ENCODE measurements around the gene PNPLA1. TPM values are rescaled to one million over a fixed set of nuclear protein-coding genes. Genes with fewer than 3 reads are reported as not detected.

PNPLA1 gene
- total RNA-seq, 1 experiment from 2014 or later, result not detected

DNA sequence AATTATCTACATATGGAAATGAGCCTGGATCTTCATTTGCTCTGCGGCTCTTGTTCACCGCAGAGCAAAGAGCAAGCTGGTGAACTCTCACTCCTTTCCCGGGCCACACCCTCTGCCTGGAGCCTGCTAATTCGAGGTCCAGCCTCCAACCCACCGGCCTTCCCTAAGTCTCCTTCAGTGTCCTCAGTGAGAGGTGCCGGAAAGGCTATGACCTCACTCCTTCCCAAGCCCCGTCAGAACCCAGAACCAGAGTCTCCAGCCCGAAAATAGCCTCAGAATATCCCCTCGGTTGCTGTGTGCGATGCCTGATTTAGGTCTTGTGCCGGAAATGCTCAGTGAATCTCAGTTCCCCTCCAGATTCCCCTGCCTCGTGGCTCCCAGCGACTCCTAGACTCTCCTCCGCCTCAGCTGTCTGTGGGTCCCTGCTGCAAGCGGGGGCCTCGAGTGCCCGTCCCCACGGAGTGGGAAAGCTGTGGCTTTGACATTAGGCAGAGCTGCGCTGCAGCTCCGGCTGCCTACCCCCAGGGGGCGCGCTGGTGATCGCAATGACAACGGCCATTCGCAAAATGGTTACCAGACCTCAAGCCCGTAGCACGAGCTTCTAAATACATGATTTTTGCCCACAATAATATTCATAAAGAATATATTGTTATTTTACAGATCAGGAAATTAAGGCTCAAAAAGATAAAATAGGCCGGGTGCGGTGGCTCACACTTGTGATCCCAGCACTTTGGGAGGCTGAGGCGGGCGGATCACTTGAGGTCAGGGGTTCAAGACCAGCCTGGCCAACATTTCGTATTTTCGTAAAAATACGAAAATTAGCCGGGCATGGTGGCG is 71.0 kb downstream of the PNPLA1 start (continued):
- TF ChIP-seq, protein P1, sequence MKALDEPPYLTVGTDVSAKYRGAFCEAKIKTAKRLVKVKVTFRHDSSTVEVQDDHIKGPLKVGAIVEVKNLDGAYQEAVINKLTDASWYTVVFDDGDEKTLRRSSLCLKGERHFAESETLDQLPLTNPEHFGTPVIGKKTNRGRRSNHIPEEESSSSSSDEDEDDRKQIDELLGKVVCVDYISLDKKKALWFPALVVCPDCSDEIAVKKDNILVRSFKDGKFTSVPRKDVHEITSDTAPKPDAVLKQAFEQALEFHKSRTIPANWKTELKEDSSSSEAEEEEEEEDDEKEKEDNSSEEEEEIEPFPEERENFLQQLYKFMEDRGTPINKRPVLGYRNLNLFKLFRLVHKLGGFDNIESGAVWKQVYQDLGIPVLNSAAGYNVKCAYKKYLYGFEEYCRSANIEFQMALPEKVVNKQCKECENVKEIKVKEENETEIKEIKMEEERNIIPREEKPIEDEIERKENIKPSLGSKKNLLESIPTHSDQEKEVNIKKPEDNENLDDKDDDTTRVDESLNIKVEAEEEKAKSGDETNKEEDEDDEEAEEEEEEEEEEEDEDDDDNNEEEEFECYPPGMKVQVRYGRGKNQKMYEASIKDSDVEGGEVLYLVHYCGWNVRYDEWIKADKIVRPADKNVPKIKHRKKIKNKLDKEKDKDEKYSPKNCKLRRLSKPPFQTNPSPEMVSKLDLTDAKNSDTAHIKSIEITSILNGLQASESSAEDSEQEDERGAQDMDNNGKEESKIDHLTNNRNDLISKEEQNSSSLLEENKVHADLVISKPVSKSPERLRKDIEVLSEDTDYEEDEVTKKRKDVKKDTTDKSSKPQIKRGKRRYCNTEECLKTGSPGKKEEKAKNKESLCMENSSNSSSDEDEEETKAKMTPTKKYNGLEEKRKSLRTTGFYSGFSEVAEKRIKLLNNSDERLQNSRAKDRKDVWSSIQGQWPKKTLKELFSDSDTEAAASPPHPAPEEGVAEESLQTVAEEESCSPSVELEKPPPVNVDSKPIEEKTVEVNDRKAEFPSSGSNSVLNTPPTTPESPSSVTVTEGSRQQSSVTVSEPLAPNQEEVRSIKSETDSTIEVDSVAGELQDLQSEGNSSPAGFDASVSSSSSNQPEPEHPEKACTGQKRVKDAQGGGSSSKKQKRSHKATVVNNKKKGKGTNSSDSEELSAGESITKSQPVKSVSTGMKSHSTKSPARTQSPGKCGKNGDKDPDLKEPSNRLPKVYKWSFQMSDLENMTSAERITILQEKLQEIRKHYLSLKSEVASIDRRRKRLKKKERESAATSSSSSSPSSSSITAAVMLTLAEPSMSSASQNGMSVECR (CRISPR knock-in tag; IDR thresholded peaks at IDR 0.05; ENCODE audit: borderline replicate concordance), result no peak
- TF ChIP-seq ZNF138 (CRISPR knock-in tag; conservative IDR thresholded peaks at IDR 0.05), result no peak
- no peak for TF ChIP-seq NFE2L1 (CRISPR knock-in tag; IDR thresholded peaks at IDR 0.05)
- no peak for TF ChIP-seq NR1H2 (CRISPR knock-in tag; IDR thresholded peaks at IDR 0.05)
- TF ChIP-seq, protein P2, sequence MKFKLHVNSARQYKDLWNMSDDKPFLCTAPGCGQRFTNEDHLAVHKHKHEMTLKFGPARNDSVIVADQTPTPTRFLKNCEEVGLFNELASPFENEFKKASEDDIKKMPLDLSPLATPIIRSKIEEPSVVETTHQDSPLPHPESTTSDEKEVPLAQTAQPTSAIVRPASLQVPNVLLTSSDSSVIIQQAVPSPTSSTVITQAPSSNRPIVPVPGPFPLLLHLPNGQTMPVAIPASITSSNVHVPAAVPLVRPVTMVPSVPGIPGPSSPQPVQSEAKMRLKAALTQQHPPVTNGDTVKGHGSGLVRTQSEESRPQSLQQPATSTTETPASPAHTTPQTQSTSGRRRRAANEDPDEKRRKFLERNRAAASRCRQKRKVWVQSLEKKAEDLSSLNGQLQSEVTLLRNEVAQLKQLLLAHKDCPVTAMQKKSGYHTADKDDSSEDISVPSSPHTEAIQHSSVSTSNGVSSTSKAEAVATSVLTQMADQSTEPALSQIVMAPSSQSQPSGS (CRISPR knock-in tag; IDR thresholded peaks at IDR 0.05; ENCODE audit: borderline replicate concordance, low read depth), result no peak
- TF ChIP-seq, protein P3, sequence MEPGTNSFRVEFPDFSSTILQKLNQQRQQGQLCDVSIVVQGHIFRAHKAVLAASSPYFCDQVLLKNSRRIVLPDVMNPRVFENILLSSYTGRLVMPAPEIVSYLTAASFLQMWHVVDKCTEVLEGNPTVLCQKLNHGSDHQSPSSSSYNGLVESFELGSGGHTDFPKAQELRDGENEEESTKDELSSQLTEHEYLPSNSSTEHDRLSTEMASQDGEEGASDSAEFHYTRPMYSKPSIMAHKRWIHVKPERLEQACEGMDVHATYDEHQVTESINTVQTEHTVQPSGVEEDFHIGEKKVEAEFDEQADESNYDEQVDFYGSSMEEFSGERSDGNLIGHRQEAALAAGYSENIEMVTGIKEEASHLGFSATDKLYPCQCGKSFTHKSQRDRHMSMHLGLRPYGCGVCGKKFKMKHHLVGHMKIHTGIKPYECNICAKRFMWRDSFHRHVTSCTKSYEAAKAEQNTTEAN (CRISPR knock-in tag; IDR thresholded peaks at IDR 0.05), result no peak
- TF ChIP-seq CREM (CRISPR knock-in tag; IDR thresholded peaks at IDR 0.05), result no peak
- TF ChIP-seq, protein P4, sequence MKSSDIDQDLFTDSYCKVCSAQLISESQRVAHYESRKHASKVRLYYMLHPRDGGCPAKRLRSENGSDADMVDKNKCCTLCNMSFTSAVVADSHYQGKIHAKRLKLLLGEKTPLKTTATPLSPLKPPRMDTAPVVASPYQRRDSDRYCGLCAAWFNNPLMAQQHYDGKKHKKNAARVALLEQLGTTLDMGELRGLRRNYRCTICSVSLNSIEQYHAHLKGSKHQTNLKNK (CRISPR knock-in tag; IDR thresholded peaks at IDR 0.05), result no peak
- TF ChIP-seq IRF2 (CRISPR knock-in tag; IDR thresholded peaks at IDR 0.05; ENCODE audit: borderline replicate concordance, low read depth), result no peak
- TF ChIP-seq HMGA2 (CRISPR knock-in tag; IDR thresholded peaks at IDR 0.05), result no peak
- no peak for TF ChIP-seq CBFB (CRISPR knock-in tag; IDR thresholded peaks at IDR 0.05; ENCODE audit: low read depth)
- no peak for TF ChIP-seq FOXJ3 (CRISPR knock-in tag; IDR thresholded peaks at IDR 0.05; ENCODE audit: borderline replicate concordance)
- no peak for TF ChIP-seq TP53 (CRISPR knock-in tag; IDR thresholded peaks at IDR 0.05)
- no peak for TF ChIP-seq ELF4 (CRISPR knock-in tag; IDR thresholded peaks at IDR 0.05; ENCODE audit: low read depth)
- TF ChIP-seq, protein P5, sequence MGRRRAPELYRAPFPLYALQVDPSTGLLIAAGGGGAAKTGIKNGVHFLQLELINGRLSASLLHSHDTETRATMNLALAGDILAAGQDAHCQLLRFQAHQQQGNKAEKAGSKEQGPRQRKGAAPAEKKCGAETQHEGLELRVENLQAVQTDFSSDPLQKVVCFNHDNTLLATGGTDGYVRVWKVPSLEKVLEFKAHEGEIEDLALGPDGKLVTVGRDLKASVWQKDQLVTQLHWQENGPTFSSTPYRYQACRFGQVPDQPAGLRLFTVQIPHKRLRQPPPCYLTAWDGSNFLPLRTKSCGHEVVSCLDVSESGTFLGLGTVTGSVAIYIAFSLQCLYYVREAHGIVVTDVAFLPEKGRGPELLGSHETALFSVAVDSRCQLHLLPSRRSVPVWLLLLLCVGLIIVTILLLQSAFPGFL (CRISPR knock-in tag; IDR thresholded peaks at IDR 0.05; ENCODE audit: borderline replicate concordance), result no peak

DNA sequence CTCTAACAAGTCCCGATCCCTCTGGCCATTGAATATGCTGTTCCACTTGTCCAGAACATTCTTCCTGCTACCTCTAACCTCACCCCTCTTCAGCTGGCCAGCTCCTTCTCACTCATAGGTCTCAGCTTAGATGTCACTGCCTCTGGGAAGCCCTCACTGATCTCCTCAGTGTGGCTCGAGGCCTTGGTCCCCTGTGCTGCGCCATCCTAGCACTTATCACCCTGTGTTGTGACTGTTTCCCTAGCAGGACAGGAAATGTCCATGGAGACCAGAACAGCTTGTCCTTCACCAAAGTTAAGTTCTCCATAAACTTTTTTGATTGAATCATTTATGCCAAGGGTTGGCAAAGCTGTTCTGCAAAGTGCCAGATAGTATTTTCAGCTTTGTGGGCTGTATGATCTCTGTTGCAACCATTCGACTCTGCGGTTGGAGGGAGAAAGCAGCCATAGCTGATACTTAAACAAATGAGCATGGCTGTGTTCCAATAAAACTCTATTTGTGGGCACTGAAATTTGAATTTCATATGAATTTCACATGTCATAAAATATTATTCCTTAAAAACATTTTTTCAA is 73.3 kb downstream of the PNPLA1 start:
- Mint-ChIP-seq H3K27ac (no peak overlapping the region), H3K4me3 (no peak overlapping the region), H3K9me3 (no peaks in the 10 kb centered on the region), H3K36me3 (no peaks in the 10 kb centered on the region), H3K4me1 (peaks cover 21% of the 10 kb centered on the region), H3K27me3 (ENCODE audit: low read depth) (peaks cover 15% of the 10 kb centered on the region)
- CTCF ChIA-PET, result interaction anchor here (0.7 to 1.2 kb wide), 4 partner anchors 18 to 41 kb away, joined by 3 to 4 read pairs (median 3); no protein-coding TSS in a partner anchor
- DNase-seq (ENCODE audit: low spot score), result no peak
- POLR2A ChIA-PET, result no interaction called here
- no peak for ATAC-seq
- TF ChIP-seq FOXJ3 (CRISPR knock-in tag; IDR thresholded peaks at IDR 0.05; ENCODE audit: borderline replicate concordance) (no peak), JUN (CRISPR knock-in tag; IDR thresholded peaks at IDR 0.05) (no peak), ATF1 (CRISPR knock-in tag; IDR thresholded peaks at IDR 0.05) (no peak)
- TF ChIP-seq, protein P6, sequence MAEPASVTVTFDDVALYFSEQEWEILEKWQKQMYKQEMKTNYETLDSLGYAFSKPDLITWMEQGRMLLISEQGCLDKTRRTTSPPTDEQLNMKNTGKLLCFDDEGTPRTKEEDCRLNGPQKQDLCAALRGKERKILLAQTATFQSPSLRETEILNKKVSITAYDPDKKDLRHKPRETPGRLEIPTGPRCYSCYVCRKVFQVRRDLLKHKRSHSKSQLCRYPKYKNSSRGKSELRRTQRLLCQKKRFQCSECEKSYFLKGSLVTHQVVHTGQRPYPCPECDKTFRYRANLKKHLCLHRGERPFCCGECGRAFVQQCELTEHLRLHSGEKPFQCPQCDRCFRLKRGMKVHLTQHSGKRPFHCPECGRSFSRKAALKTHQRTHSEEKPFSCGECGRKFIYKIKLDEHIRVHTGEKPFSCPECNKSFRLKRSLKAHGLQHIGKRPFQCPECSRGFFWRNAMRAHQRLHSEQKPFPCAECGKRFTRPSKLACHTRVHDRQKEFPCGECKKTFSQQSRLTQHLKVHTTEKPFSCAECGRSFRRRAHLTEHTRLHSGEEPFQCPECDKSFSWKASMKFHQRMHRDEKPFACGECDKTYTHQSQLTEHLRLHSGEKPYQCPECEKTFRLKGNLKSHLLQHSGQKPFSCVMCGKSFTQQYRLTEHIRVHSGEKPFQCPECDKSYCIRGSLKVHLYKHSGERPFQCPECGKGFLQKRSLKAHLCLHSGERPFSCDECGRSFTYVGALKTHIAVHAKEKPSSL (CRISPR knock-in tag; conservative IDR thresholded peaks at IDR 0.05), result no peak
- TF ChIP-seq, protein P7, sequence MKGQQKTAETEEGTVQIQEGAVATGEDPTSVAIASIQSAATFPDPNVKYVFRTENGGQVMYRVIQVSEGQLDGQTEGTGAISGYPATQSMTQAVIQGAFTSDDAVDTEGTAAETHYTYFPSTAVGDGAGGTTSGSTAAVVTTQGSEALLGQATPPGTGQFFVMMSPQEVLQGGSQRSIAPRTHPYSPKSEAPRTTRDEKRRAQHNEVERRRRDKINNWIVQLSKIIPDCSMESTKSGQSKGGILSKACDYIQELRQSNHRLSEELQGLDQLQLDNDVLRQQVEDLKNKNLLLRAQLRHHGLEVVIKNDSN (CRISPR knock-in tag; IDR thresholded peaks at IDR 0.05), result no peak
- TF ChIP-seq, protein P8, sequence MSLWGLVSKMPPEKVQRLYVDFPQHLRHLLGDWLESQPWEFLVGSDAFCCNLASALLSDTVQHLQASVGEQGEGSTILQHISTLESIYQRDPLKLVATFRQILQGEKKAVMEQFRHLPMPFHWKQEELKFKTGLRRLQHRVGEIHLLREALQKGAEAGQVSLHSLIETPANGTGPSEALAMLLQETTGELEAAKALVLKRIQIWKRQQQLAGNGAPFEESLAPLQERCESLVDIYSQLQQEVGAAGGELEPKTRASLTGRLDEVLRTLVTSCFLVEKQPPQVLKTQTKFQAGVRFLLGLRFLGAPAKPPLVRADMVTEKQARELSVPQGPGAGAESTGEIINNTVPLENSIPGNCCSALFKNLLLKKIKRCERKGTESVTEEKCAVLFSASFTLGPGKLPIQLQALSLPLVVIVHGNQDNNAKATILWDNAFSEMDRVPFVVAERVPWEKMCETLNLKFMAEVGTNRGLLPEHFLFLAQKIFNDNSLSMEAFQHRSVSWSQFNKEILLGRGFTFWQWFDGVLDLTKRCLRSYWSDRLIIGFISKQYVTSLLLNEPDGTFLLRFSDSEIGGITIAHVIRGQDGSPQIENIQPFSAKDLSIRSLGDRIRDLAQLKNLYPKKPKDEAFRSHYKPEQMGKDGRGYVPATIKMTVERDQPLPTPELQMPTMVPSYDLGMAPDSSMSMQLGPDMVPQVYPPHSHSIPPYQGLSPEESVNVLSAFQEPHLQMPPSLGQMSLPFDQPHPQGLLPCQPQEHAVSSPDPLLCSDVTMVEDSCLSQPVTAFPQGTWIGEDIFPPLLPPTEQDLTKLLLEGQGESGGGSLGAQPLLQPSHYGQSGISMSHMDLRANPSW (CRISPR knock-in tag; conservative IDR thresholded peaks at IDR 0.05; ENCODE audit: low read depth), result no peak

Data from WTC11 (cell line).